Smooth muscle cell (in vitro differentiated cells): Measurements from ENCODE around the gene POP5. TPM values are rescaled to one million over a fixed set of nuclear protein-coding genes. Genes with fewer than 3 reads are reported as not detected.

Experiments
- DNase-seq: peaks from one replicate; lab custom pipeline; 2025; ENCODE audit not compliant: unreplicated experiment; lab: John Stamatoyannopoulos, UW
- H2AFZ ChIP-seq: fragments of 200-600 bp; sonication (generic); 2 replicates; pipeline ENCODE4 v1.6.0; 2016; ENCODE audit warnings: antibody characterized with exemption, low read depth, mild to moderate bottlenecking
- H3F3A ChIP-seq: fragments of 200-600 bp; sonication (generic); 2 replicates; pipeline ENCODE4 v1.6.0; 2017; ENCODE audit warnings: antibody characterized with exemption, low read depth
- H3K27ac ChIP-seq: fragments of 200-600 bp; sonication (generic); 2 replicates; pipeline ENCODE4 v1.5.1; 2016; ENCODE audit warnings: low read depth, mild to moderate bottlenecking
- H3K27me3 ChIP-seq: fragments of 200-600 bp; sonication (generic); 2 replicates; pipeline ENCODE4 v1.6.1; 2016; ENCODE audit warnings: low read depth, mild to moderate bottlenecking
- H3K36me3 ChIP-seq: fragments of 200-600 bp; sonication (generic); 2 replicates; pipeline ENCODE4 v1.5.1; 2016; ENCODE audit warnings: low read depth
- H3K4me1 ChIP-seq: fragments of 200-600 bp; sonication (generic); 2 replicates; pipeline ENCODE4 v1.5.1; 2016; ENCODE audit warnings: low read depth
- H3K4me2 ChIP-seq: fragments of 200-600 bp; sonication (generic); 2 replicates; pipeline ENCODE4 v1.6.0; 2016; ENCODE audit warnings: mild to moderate bottlenecking
- H3K4me3 ChIP-seq: fragments of 200-600 bp; sonication (generic); 2 replicates; pipeline ENCODE4 v1.5.1; 2016; ENCODE audit warnings: mild to moderate bottlenecking
- H3K79me2 ChIP-seq: fragments of 200-600 bp; sonication (generic); 2 replicates; pipeline ENCODE4 v1.6.0; 2016; ENCODE audit warnings: low read depth, mild to moderate bottlenecking
- H3K9ac ChIP-seq: fragments of 200-600 bp; sonication (generic); 2 replicates; pipeline ENCODE4 v1.6.0; 2016; ENCODE audit warnings: low read depth
- H3K9me3 ChIP-seq: fragments of 200-600 bp; sonication (generic); replicated peaks from 2 replicates; pipeline ENCODE4 v1.5.1; 2016; ENCODE audit warnings: low read depth
- H4K20me1 ChIP-seq: fragments of 200-600 bp; sonication (generic); 2 replicates; pipeline ENCODE4 v1.6.0; 2016; ENCODE audit warnings: low read depth
- WGBS: methylation state at CpG from one replicate; pipeline ENCODE4 v1.1.7; 2016; ENCODE audit warnings: low lambda C conversion rate; 5-methylcytosine and 5-hydroxymethylcytosine counted together
- polyA plus RNA-seq: library from polyadenylated mRNA; unstranded; fragments of >200 nt; fragmentation: Nextera tagmentation; extraction: Ambion mirVana; gene quantifications from 2 replicates; pipeline ENCODE4 v1.2.1, GENCODE V29; 2016
- total RNA-seq: library from RNA; depleted of rRNA; stranded (reverse); fragments of >200 nt; gene quantifications from 2 replicates; pipeline ENCODE4 v1.2.3, GENCODE V29; 2014
- TF ChIP-seq, protein P1 (sequence below): fragments of 200-600 bp; sonication (generic); IDR thresholded peaks from 2 replicates; pipeline ENCODE4 v1.5.1; 2017; ENCODE audit warnings: borderline replicate concordance, mild to moderate bottlenecking, antibody characterized with exemption; ENCODE audit not compliant: insufficient read depth, poor library complexity, severe bottlenecking

The POP5 gene
- total and polyA plus RNA-seq, 2 experiments from 2014 or later = 25.8 to 40.4 TPM

DNA sequence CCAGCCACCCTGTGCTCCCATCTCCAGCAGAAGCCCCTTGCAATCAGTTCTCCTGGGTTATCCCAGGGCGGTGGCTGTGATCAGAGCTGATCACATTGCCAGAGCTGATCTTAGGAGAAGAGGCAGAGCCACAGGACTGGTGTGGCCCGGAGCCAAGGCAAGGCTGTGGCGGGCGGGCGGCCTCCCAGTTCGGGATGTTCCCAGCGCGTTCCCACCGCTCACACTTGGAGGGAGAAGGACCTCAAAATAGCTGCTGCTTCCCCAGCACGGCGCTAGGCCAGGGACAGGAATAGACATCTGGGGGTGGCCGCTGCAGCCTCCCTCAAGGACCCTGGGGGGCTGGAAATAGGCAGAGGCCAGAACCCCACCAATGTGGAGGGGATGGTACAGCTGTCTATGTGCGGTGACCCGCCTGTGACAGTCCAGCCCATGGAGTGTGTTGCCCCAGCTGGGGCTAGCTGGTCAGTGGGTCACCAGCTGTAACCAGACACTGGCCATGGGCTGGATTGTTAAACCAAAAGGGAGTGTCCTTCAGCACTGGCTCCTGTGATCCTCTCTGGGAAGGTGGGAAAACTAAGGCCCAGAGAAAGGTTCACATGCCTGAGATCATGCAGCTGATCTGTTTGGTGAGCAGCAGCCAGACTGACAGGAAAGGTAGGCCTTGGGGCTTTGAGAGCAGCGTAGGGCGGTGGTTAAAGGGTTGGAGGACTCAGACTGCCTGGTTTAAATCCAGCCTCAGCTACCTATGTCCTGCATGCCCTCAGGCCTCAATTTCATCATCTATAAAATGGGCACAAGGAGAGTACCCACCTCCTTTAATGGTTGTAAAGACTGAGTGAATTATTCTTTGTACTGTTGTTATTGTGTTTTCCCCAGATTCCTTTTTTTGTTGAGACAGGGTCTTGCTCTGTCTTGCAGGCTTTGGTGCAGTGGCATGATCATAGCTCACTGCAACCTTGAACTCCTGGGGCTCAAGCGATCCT lies 8.0 kb upstream of the POP5 start:
- no peak overlapping the region for H2AFZ ChIP-seq
- H3K4me1 ChIP-seq = no peaks in the 10 kb centered on the region
- H3K27ac ChIP-seq = no peak overlapping the region
- WGBS = 95% methylated on average over 17 of the region's 17 CpGs
- TF ChIP-seq, protein P1, sequence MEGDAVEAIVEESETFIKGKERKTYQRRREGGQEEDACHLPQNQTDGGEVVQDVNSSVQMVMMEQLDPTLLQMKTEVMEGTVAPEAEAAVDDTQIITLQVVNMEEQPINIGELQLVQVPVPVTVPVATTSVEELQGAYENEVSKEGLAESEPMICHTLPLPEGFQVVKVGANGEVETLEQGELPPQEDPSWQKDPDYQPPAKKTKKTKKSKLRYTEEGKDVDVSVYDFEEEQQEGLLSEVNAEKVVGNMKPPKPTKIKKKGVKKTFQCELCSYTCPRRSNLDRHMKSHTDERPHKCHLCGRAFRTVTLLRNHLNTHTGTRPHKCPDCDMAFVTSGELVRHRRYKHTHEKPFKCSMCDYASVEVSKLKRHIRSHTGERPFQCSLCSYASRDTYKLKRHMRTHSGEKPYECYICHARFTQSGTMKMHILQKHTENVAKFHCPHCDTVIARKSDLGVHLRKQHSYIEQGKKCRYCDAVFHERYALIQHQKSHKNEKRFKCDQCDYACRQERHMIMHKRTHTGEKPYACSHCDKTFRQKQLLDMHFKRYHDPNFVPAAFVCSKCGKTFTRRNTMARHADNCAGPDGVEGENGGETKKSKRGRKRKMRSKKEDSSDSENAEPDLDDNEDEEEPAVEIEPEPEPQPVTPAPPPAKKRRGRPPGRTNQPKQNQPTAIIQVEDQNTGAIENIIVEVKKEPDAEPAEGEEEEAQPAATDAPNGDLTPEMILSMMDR = no peak
- H3K79me2 ChIP-seq = no peaks in the 10 kb centered on the region
- H3K4me3 ChIP-seq = no peak overlapping the region
- H4K20me1 ChIP-seq = no peaks in the 10 kb centered on the region
- H3K27me3 ChIP-seq = peaks cover 11% of the 10 kb centered on the region
- no peaks in the 10 kb centered on the region for H3F3A ChIP-seq
- no peaks in the 10 kb centered on the region for H3K9me3 ChIP-seq
- no peak for DNase-seq
- no peaks in the 10 kb centered on the region for H3K36me3 ChIP-seq
- no peak overlapping the region for H3K4me2 ChIP-seq
- H3K9ac ChIP-seq = no peak overlapping the region

DNA sequence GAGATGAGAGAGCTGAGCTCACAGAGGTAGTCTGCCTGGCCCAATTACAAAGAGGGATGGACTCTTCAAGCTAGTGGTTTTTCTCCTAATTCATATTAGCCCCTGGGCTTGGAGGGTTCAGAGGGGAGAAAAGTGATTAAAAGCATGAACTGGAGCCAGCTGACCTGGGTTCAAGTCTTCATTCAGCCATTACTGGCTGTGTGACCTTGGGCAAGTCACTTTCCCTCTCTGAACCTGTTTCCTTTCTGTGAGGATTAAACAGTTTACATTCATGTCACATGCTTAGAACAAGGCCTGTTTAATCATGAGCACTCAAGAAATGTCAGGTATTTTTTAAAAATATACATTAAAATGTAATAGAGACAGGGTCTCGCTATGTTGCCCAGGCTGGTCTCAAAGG lies 7.2 kb upstream of the POP5 start:
- DNase-seq = no peak
- TF ChIP-seq, protein P1 = no peak
- Histone ChIP-seq H3K36me3 (no peaks in the 10 kb centered on the region), H3K4me2 (no peak overlapping the region), H3F3A (no peaks in the 10 kb centered on the region), H3K4me1 (no peaks in the 10 kb centered on the region), H3K27me3 (peaks cover 19% of the 10 kb centered on the region), H4K20me1 (no peaks in the 10 kb centered on the region), H3K9ac (no peak overlapping the region), H3K79me2 (no peaks in the 10 kb centered on the region), H3K4me3 (no peak overlapping the region), H3K9me3 (no peaks in the 10 kb centered on the region), H2AFZ (no peak overlapping the region), H3K27ac (no peak overlapping the region)
- 91% methylated on average over 1 of the region's 1 CpG for WGBS

DNA sequence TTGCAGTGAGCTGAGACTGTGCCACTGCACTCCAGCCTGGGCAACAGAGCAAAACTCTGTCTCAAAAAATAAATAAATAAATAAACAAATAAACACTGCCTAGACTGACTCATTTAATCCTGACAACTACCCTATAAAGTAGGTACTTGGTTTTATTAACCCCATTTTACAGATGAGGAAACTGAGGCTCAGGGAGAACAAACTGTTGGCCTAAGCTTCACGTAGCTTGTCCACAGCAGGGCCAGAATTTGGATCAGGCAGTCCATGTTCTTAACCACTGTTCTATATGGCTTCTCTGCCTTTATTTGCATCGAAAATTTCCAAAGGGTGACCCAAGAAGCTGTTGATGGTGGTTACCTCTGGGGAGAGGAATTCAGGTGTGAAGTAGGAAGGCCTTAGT lies 5.7 kb upstream of the POP5 start:
- 62% methylated on average over 2 of the region's 2 CpGs for WGBS
- Histone ChIP-seq H3K4me3 (no peak overlapping the region), H3K4me2 (no peak overlapping the region), H3K9ac (no peak overlapping the region), H4K20me1 (no peaks in the 10 kb centered on the region), H3F3A (no peaks in the 10 kb centered on the region), H3K79me2 (no peaks in the 10 kb centered on the region), H2AFZ (no peak overlapping the region), H3K27ac (no peak overlapping the region), H3K27me3 (peaks cover 19% of the 10 kb centered on the region), H3K9me3 (no peaks in the 10 kb centered on the region), H3K4me1 (peaks cover 4% of the 10 kb centered on the region), H3K36me3 (no peaks in the 10 kb centered on the region)
- no peak for DNase-seq
- TF ChIP-seq, protein P1 = no peak
